Ishikawa (cell line): ENCODE data around the gene NAA20.

Experiments
- CEBPB ChIP-seq: IDR thresholded peaks from 2 replicates; pipeline ENCODE4 v1.6.1; 2012
- CREB1 ChIP-seq: IDR thresholded peaks from 2 replicates; pipeline ENCODE4 v1.6.1; 2012; ENCODE audit warnings: low read depth
- EGR1 ChIP-seq: IDR thresholded peaks from 2 replicates; pipeline ENCODE4 v1.6.1; 2012
- EP300 ChIP-seq: IDR thresholded peaks from 2 replicates; pipeline ENCODE4 v1.6.1; 2012; ENCODE audit warnings: borderline replicate concordance
- FOXM1 ChIP-seq: IDR thresholded peaks from 2 replicates; pipeline ENCODE4 v1.6.1; 2012; ENCODE audit warnings: low read depth, borderline replicate concordance
- MAX ChIP-seq: IDR thresholded peaks from 2 replicates; pipeline ENCODE4 v1.6.1; 2012
- NFIC ChIP-seq: IDR thresholded peaks from 2 replicates; pipeline ENCODE4 v1.6.1; 2012
- RAD21 ChIP-seq: IDR thresholded peaks from 2 replicates; pipeline ENCODE4 v1.6.1; 2012; ENCODE audit warnings: low read depth
- TAF1 ChIP-seq: IDR thresholded peaks from 2 replicates; pipeline ENCODE4 v1.6.1; 2012; ENCODE audit warnings: low read depth, mild to moderate bottlenecking
- TCF12 ChIP-seq: IDR thresholded peaks from 2 replicates; pipeline ENCODE4 v1.6.1; 2012; ENCODE audit warnings: low read depth
- TEAD4 ChIP-seq: IDR thresholded peaks from 2 replicates; pipeline ENCODE4 v1.6.1; 2012
- USF1 ChIP-seq: IDR thresholded peaks from 2 replicates; pipeline ENCODE4 v1.6.1; 2012
- YY1 ChIP-seq: IDR thresholded peaks from 2 replicates; pipeline ENCODE4 v1.6.1; 2012; ENCODE audit warnings: low read depth
- ZBTB7A ChIP-seq: IDR thresholded peaks from 2 replicates; pipeline ENCODE4 v1.6.1; 2012; ENCODE audit warnings: low read depth
- TF ChIP-seq, protein P1 (sequence below): IDR thresholded peaks from 2 replicates; pipeline ENCODE4 v1.6.1; 2012; ENCODE audit warnings: low read depth, mild to moderate bottlenecking

Gene NAA20

GRCh38 chr20:20017001-20017843, at the start of gene NAA20:
Gene NAA20, plus strand, starts transcription at chr20:20017362. Its CDS starts 35 bp downstream, at chr20:20017397.
- no peak for TF ChIP-seq EGR1
- TF ChIP-seq FOXM1: no peak
- TF ChIP-seq TEAD4: no peak
- TF ChIP-seq EP300: no peak
- peak; percentile 72 for TF ChIP-seq TCF12
- TF ChIP-seq MAX: peak; percentile 87
- TF ChIP-seq CREB1: no peak
- no peak for TF ChIP-seq CEBPB
- peak; percentile 39; the same call in 1 of the 2 replicates for TF ChIP-seq RAD21
- no peak for TF ChIP-seq NFIC
- peak; percentile 38; the same call in 1 of the 2 replicates for TF ChIP-seq YY1
- peak; percentile 66 for TF ChIP-seq TAF1
- TF ChIP-seq ZBTB7A: no peak
- TF ChIP-seq, protein P1, sequence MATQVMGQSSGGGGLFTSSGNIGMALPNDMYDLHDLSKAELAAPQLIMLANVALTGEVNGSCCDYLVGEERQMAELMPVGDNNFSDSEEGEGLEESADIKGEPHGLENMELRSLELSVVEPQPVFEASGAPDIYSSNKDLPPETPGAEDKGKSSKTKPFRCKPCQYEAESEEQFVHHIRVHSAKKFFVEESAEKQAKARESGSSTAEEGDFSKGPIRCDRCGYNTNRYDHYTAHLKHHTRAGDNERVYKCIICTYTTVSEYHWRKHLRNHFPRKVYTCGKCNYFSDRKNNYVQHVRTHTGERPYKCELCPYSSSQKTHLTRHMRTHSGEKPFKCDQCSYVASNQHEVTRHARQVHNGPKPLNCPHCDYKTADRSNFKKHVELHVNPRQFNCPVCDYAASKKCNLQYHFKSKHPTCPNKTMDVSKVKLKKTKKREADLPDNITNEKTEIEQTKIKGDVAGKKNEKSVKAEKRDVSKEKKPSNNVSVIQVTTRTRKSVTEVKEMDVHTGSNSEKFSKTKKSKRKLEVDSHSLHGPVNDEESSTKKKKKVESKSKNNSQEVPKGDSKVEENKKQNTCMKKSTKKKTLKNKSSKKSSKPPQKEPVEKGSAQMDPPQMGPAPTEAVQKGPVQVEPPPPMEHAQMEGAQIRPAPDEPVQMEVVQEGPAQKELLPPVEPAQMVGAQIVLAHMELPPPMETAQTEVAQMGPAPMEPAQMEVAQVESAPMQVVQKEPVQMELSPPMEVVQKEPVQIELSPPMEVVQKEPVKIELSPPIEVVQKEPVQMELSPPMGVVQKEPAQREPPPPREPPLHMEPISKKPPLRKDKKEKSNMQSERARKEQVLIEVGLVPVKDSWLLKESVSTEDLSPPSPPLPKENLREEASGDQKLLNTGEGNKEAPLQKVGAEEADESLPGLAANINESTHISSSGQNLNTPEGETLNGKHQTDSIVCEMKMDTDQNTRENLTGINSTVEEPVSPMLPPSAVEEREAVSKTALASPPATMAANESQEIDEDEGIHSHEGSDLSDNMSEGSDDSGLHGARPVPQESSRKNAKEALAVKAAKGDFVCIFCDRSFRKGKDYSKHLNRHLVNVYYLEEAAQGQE: no peak
- no peak for TF ChIP-seq USF1

DNA sequence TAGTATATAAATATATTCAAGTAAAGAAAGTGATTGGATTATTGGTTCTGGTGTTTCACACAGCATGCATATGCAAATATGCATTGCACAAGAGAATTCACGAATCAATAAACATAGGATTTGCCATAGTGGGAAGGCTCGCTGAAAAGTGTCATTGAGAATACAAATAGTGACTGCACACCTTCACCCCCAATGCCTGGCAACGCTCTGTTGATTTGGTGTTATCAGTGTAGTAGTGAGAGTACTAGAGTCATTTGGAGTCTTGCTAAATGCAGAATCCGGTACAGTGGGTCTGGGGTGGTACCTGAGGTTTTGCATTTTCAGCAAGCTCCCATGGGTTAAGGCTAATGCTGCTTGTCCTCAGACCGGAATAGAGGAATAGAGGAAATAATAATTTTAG, 49.7 kb upstream of the NAA20 start:
- TF ChIP-seq CEBPB (no peak), TEAD4 (no peak), FOXM1 (no peak), YY1 (no peak)
- TF ChIP-seq, protein P1: no peak

DNA sequence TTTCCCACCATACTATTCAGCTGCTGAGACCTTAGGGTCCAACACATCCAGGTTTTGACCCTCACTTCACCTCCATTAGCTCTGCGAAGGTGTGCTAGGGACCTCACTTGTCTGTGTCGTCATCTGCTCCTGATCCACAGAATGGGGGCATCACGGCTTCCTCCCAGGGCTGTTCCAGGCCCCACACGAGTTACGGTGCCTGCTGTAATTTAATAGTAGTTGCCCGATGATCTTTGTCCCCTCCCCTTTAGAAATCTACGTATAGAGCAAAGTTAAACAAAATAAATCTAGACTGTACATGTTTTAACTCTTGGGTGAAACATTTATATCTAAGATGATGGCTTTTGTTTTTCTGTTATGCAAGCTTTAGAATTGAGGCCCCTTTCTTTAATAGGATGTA, 49.1 kb upstream of the NAA20 start:
- TF ChIP-seq, protein P1: no peak
- no peak for TF ChIP-seq EP300
- TF ChIP-seq CREB1: no peak
- TF ChIP-seq ZBTB7A: no peak
- no peak for TF ChIP-seq EGR1

DNA sequence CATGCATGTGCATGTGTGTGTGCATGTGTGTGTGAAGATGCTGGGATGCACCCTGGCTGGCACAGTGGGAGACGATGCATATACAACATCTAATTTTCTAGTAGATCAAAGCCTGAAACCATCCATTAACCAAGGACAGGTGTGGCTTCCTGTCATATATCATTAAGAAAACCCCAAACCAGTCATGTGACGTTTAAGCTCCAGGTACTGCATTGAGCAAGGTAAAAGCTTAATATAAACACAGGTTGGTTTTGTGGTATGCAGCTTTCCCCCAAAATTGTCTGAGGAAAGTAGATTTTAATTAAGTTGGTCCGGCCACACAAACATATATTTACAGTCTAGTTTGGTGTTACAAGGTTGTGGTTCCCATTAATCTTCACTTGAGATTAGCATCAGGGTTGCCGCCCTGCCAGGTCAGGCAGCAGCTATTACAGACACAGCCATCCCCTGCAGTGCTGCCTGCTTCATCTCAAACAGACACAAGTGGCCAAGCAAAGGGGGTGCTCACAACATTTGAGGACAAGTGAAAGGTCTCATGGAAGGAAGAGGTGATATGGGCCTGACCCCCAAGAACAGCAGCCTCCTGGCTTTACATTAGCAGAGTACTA, 48.6 kb upstream of the NAA20 start:
- no peak for TF ChIP-seq USF1
- TF ChIP-seq FOXM1: no peak
- TF ChIP-seq, protein P1: no peak
